ENCODE measurements around the gene CHRM4.

Gene CHRM4

GRCh38 chr11:46350695-46351094, 40.9 kb downstream of the CHRM4 start:
- no peak for DNase-seq (ENCODE audit: low read depth in 1 of 2, low spot score in 1 of 2)

DNA sequence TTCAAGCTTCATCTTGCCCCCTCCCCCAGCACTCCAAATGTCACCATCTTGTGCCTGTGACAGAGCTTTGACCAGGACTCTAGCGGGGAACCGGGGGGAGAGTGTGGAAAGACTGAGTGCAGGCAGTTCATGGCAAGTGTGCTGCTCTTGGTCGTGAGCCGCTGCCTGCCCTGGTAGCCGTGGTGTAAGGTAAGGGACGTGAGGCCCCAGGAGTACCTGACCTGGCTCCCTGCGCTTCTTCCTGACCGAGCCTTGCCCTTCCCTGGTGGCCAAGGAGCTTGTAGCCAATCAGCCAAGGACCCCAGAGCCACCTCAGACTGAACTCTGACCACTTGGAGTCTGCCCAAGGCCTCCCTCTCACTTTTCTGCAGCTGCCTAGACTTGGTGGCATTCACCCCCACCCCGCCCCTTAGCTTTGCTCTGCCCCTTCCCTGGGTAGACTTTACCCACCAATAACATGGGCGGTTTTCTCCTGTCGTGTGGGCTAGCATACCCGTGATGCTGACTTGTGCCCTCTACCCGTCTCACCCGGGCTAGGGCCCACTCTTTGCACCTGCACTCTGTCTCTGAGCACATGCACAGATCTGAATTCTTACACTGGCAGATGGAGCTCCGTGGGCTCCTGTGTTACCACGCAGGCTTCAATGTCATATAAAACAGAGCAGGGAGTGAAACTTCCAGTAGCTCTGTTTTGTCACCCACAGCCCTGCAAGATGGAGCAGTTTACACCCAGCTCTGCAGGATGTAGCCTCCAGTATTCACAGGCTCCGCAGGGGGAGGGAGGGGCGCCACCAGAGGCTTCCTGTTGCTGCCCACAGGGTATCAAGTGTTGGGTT, 42.8 kb downstream of the CHRM4 start:
- no peak for DNase-seq (ENCODE audit: low read depth in 1 of 2, low spot score in 1 of 2)

- DNase-seq (ENCODE audit: low read depth in 1 of 2, low spot score in 1 of 2): no peak
These were observed 43.8 kb downstream of the CHRM4 start for GRCh38 chr11:46347637-46348311.

DNA sequence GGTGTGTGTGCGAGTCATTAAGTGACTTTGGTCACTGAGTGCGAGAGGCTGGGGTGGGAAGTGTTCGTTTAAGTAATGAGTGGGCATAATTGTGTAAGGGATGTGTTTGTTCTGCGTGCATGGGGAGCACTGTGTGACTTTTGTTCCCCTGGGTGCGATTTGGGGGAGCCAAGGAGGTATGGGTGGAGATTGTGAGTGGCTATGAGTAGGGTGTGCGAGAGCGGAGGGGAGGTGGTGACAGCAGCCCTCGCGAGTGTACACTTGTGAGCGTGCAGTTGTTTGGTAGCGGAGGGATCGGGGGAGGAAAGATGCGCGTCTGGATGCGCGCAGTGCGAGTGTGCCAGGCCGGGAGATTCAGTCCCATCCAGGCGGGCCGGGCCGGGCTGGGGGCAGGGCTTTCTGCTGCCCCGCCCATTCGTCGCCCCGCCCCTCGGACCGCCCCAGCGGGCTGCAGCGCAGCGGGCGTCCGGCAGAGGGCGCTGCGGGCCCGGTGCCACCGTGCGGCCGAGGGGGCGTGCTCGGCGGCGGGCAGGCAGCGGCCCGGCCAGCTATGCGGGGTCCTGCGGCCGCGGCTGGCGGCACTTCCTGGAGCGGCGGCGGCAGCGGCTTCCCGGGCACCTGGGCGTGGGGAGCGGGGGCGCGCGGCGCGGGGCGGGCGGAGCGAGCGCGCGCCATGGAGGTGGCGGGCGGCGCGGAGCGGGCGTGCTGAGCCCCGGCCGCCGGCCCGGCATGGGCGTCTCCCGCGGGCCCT, 44.5 kb downstream of the CHRM4 start, which contains the start of gene DGKZ:
Gene DGKZ (plus strand): TSS at position 578 of the 751 bp plus-strand sequence. CDS start 197 bp downstream, outside the sequence.
- peak; percentile 78 to 85 for DNase-seq (ENCODE audit: low read depth in 1 of 2, low spot score in 1 of 2)

DNA sequence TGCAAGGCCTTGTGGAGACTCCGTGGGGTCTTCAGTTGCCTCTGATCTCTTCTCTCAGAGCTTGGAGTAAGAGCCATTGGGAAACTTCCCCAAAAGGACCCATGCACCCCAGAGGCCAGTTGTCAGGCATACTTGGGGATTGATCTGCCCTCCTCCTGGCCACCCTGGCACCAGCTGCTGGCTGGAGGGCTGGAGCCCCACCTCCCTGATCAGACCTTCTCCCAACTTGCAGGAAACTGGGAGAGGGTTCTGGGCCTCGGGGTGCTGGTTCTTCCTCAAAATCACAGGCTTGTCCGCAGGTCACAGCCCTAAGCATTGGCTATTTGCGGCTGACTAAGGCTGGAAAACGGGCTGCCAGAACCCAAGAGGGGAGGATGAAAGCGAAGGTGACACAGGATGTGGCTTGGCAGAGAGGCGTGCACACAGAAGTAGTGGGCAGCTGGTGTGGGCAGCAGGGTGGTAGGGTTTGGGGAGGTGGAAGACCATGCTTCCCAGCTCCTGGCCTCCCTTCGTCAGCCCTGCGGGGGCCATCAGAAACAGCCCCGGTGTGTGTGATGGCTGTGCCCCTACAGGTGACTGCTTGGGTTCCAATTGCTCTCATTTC, 45.6 kb downstream of the CHRM4 start:
- no peak for DNase-seq (ENCODE audit: low read depth in 1 of 2, low spot score in 1 of 2)

GRCh38 chr11:46345131-46345597, 46.4 kb downstream of the CHRM4 start:
- no peak for DNase-seq (ENCODE audit: low read depth in 1 of 2, low spot score in 1 of 2)

DNA sequence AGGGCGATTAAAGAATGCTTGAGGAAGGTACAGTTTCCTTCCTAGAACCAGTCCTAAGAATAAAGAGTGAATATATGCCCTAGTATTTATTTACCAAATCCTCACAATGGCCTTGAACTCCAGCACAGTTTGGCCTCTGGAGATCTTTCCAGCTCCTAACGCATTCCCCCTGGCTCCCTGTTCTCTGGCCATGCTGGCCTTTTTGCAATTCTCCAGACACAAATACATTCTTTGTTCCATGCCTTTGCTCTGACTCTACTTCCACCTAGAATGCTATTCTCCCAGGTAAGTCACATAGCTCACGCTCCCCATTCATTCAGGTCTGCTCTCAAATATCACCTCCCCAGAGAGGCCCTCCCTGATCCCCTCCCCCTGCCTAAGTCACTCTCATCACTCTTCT, 48.1 kb downstream of the CHRM4 start:
- no peak for DNase-seq (ENCODE audit: low read depth in 1 of 2, low spot score in 1 of 2)

GRCh38 chr11:46342239-46342638, 49.3 kb downstream of the CHRM4 start:
- no peak for DNase-seq (ENCODE audit: low read depth in 1 of 2, low spot score in 1 of 2)

DNA sequence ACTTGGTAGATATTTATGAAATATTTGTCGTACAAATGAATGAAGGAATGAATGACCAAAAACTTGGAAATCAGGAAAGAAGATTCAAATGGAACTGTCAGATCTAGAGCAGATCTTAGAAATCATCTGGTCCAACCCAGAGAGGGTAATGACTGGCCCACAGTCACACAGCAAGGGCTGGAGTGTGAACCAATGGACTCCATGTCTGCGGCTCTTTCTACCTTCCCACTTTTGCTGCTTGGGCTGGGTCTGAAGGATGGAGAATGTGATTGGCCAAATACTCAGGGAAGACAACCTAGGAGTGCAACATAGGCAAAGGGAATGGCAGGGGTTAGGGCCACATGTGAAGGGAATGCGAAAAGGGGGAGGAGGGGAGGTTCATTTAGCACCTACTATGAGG, 50.1 kb downstream of the CHRM4 start:
- no peak for DNase-seq (ENCODE audit: low read depth in 1 of 2, low spot score in 1 of 2)

DNA sequence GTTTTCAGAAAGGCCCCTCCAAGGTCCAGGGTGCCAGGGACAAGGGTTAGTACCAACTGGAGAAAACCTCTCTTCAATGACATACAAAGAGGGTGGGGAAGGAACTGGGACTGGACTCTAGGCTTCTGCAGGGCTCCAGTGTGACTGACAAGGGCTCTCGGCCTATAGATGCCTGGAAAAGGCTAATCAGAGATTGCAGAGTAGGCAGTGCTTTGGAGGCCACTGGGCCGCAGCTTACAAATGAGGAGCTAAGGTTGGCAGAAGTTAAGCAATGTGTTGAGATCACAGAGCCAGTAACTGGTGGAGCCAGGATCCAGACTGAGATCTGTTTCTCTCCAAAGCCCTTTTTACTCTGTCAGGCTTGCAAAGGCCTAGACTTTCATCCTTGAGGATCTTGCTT, 51.8 kb downstream of the CHRM4 start:
- no peak for DNase-seq (ENCODE audit: low read depth in 1 of 2, low spot score in 1 of 2)

DNA sequence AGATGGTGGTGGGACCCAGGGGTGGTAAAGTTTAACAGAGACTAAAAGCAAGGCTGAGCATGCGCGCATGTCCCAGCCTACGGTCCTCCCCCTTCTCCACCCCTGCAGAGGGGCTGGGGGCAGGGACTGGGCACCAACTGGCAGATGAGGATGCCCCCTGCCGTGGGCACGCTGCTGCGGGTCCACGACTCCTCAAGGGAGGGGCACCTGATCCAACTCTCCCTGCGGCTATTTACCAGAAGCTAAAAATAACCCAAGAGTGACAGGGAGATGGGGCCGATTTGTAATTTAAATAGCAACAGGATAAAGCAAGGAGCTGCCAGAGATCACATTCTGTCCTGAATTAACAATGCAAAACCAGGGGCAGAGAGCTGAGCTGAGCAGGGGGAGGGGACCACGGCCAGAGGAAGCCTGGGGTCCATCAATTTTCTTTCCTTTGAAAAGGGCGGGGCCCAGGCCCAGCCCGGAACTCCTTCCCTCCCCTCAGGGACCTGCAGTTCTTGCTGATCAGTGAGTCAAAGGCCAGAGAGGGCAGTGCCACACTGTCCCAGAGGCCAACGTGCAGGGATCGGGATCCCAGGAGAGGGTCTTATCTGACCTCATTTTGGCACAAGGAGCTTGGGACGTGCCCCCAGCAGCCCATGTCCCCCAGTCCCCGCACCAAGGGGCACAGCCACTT, 52.4 kb downstream of the CHRM4 start:
- no peak for DNase-seq (ENCODE audit: low read depth in 1 of 2, low spot score in 1 of 2)

- no peak for DNase-seq (ENCODE audit: low read depth in 1 of 2, low spot score in 1 of 2)
These were observed 53.0 kb downstream of the CHRM4 start for GRCh38 chr11:46338636-46338987.

GRCh38 chr11:46337626-46338345, 53.8 kb downstream of the CHRM4 start:
- no peak for DNase-seq (ENCODE audit: low read depth in 1 of 2, low spot score in 1 of 2)

DNA sequence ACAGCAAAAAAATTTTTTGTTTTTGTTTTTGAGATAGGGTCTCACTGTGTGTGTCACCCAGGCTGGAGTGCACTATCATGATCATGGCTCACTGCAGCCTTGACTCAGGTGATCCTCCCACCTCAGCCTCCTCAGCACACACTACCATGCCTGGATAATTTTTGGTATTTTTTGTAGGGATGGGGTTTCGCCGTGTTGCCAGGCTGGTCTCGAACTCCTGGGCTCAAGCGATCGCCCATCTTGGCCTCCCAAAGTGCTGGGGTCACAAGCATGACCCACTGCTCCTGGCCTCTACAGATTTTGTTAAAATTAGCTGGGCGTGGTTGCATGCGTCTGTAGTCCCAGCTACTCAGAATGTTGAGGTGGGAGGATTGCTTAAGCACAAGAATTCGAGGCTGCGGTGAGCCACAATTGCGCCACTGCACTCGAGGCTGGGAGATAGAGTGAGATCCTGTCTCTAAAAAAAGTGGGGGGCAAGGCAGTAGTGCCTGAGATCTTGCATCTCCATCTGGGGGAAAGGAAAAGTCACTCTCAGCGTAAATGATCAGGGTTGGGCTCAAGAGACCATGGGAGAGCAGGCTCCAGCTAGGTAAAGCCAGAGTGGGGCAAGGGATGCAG, 54.9 kb downstream of the CHRM4 start:
- no peak for DNase-seq (ENCODE audit: low read depth in 1 of 2, low spot score in 1 of 2)

DNA sequence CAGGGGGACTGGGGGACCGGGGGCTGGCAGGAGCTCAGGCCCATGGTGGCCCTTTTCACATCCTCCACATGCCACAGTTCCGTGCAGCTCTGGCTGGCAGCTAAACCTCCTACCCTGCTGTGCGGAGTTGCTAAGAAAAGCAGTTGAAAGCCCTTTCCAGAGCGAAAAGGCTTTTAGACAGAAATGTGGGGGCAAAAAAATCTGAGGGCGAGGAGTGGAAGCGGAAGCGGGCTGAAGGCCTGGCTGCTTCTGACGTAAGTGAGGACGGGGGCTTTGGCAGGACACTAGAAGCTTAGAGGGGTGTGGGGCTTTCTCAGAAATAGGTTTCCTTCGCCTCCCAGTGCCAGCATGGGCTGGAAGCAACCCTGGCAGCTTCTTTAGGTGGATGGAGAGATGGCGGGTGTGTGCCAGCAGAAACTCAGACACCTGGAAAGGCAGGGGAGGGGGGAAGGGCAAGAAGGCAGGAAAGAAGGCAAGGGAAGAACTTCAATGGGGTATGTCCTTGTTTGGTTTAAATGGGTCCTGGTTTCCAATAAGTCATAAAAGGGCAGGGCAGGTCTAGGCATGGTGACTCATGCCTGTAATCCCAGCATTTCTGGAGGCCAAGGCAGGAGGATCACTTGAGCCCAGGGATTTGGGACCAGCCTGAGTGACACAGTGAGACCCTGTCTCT, 55.5 kb downstream of the CHRM4 start:
- DNase-seq (ENCODE audit: low read depth in 1 of 2, low spot score in 1 of 2): no peak

- no peak for DNase-seq (ENCODE audit: low read depth in 1 of 2, low spot score in 1 of 2)
These were observed 56.3 kb downstream of the CHRM4 start for GRCh38 chr11:46335271-46335670.

GRCh38 chr11:46334211-46334610, 57.4 kb downstream of the CHRM4 start:
- no peak for DNase-seq (ENCODE audit: low read depth in 1 of 2, low spot score in 1 of 2)

Data from activated CD4-positive, alpha-beta T cell treated with anti-CD3 and anti-CD28 coated beads, Interleukin-2, amount 50 U/mL, for 24 hours (primary cell).